ENCODE results near the gene DNMT3A.

DNMT3A gene

DNA sequence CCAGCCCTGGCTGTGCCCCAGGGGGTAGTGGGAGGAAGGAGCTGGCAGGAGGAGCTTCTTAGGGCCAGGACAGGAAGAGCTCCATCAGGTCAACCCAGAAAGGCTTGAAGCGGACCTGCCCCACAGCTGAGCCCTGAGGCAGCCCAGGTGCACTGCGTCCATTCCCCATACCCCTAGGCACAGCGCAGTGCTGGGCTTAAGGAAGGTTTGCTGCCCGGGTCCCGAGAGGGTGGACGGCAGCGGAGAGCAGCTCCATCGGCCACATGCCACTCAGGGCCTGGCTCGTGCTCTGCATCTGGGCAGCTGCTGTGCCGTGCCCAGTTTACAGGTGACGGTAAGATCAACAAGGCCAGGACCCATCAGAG lies 26.4 kb downstream of the DNMT3A start:
- DNase-seq (ENCODE audit: low read depth, low spot score), result no peak
- in situ Hi-C loops (cut with HindIII; ENCODE audit: low sequenced_read_pairs), result no loop called here
- TF ChIP-seq, protein P1, sequence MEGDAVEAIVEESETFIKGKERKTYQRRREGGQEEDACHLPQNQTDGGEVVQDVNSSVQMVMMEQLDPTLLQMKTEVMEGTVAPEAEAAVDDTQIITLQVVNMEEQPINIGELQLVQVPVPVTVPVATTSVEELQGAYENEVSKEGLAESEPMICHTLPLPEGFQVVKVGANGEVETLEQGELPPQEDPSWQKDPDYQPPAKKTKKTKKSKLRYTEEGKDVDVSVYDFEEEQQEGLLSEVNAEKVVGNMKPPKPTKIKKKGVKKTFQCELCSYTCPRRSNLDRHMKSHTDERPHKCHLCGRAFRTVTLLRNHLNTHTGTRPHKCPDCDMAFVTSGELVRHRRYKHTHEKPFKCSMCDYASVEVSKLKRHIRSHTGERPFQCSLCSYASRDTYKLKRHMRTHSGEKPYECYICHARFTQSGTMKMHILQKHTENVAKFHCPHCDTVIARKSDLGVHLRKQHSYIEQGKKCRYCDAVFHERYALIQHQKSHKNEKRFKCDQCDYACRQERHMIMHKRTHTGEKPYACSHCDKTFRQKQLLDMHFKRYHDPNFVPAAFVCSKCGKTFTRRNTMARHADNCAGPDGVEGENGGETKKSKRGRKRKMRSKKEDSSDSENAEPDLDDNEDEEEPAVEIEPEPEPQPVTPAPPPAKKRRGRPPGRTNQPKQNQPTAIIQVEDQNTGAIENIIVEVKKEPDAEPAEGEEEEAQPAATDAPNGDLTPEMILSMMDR (IDR thresholded peaks at IDR 0.05; ENCODE audit: low read depth, low read length), result no peak
- H3K4me3 ChIP-seq (ENCODE audit: low read depth, low read length), result no peak overlapping the region

DNA sequence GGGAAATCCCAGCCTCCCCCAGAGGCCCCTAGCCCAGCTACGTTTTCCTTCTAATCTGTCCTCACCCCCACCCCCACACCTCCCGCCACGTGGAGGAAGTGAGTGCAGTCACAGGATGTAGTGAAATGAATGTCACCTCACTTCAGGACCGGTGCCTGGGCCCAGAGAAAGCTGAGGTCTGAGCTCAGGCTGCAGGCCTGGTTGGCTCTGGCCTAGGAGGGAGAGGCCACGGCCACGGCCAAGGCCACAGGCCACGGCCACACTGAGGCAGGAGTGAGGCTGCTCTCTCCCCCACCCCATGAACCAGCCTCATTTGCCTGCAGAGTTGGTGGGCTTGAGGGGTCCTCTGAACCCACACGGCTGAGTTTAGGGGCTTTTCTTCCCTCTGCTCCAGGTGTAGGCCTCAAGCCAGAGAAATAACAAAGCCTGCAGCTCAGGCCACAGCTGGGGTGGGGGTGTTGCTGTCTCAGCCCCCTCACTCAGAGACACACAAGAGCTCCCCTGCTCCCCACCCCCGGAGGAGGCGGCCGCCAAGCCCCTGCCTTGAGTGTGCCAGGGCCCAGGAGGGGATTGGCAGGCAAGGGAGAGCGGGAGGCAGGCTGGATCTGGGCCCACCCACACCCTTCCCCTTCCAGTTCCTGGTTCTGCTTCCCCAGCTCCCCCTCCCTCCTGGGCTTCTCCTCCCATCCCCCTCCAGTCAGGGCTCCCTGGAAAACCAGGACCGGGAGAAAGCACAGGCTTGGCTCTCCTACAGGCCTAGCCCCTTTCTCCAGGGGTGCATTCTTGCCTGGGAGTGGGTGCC lies 27.0 kb downstream of the DNMT3A start:
- in situ Hi-C loops (cut with HindIII; ENCODE audit: low sequenced_read_pairs), result no loop called here
- no peak for DNase-seq (ENCODE audit: low read depth, low spot score)
- TF ChIP-seq, protein P1 (IDR thresholded peaks at IDR 0.05; ENCODE audit: low read depth, low read length), result no peak
- no peak overlapping the region for H3K4me3 ChIP-seq (ENCODE audit: low read depth, low read length)

DNA sequence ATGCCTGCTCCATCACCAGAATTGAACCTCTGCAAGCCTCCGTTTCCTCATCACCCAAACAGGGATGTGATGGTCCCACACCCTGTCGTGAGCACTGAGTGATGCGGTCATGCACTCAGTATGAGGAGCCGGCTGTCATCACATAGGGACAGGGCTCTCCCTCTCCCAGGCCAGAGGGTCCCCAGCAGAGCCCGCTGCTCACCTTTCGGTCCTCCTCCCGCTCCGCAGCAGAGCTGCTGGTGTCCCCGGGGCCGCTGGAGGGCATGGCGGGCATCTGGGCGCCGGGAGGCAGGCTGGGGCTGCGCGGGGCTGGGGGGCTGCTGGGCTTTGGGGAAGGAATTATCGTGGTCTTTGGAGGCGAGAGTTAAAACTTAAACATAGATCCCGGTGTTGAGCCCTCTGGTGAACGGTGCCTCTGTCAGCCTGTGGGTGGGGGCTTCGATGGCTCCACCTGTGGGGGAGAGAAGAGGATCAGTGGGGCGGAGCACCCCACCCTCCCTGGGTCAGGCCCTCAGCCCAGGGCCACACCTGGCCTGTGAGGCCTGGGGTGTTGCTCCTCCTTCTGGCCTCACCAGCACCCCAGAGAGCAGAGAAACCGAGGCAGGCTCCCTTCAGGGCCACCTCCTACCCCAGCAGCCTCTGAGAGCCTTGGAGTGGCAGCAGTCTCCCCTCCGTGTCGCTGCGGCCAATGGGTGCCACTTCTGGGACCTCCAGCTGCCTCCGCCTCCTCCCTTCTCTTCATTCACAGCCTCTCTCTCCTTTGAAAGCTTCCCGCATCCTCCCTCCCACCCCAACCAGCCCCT lies 27.8 kb downstream of the DNMT3A start:
- DNase-seq (ENCODE audit: low read depth, low spot score), result no peak
- in situ Hi-C loops (cut with HindIII; ENCODE audit: low sequenced_read_pairs), result no loop called here
- no peak overlapping the region for H3K4me3 ChIP-seq (ENCODE audit: low read depth, low read length)
- TF ChIP-seq, protein P1 (IDR thresholded peaks at IDR 0.05; ENCODE audit: low read depth, low read length), result no peak

DNA sequence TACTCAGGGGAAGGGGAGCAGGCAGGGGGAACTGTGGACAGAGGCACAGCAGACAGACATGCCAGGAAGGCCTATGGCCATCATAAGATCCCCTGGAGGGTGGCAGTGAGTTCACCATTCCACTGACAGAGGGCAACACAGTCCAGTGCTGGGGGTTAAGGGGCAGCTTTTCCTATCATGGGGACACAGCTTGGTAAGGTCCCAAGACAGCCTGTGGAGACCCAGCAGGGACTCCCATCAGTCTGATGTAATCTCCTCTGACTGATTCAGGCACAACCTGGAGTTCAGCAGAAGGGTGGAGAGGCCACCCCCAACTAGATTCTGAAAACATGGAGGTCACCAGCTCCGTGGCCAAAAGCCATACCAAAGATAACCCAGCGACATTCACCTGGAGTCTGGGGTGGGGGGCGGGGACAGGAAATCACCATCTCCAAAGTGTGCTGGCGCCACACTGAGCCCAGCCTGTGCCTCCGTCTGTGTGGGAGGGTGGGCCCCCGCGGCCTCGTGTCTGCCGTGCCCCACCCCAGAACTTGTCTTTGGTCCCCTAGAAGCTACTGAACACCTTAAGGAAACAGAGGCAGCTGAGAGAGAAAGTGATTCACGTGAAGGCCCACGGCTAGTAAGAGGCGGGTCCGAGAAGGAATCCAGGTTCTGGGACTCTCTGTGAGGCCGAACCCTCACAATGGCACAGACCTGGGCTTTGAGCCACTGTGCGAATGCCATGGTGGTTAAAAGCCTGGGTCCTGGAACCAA lies 28.6 kb downstream of the DNMT3A start:
- in situ Hi-C loops (cut with HindIII; ENCODE audit: low sequenced_read_pairs), result no loop called here
- DNase-seq (ENCODE audit: low read depth, low spot score), result no peak
- TF ChIP-seq, protein P1 (IDR thresholded peaks at IDR 0.05; ENCODE audit: low read depth, low read length), result no peak
- no peak overlapping the region for H3K4me3 ChIP-seq (ENCODE audit: low read depth, low read length)

DNA sequence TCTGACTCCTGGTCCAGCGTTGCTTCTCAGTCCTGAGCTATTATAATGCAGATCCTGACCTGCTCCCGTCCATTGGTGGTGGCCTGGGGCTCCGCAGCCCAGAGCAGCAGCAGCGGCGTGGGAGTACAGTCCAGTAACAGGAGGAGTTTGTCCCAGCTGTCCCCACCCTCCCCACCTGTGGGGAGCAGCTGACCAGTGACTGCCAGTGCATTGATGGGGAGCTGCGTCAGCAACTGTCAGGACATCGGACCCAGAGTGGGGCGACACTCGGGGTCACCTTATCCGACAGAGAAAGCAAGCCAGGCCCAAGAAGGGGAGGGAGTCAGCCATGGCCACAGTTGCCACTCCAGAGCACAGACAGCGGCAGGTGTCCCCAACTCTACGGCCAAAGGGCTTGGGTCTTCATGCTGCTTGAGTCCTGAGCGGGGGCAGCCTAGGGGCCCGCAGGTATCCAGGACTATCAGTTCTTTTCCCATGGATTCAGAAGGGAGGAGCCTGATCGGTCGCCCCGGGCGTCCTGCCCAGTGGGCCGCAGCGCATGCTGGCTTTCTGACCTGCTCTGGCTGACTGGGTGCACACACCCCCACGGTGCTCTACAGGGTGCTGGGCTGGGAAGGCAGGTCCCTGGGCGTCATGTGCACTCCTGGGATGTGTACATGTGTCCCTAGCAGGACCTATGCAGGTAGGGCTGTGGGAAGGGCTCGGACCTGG lies 29.7 kb downstream of the DNMT3A start:
- in situ Hi-C loops (cut with HindIII; ENCODE audit: low sequenced_read_pairs), result no loop called here
- TF ChIP-seq, protein P1 (IDR thresholded peaks at IDR 0.05; ENCODE audit: low read depth, low read length), result no peak
- DNase-seq (ENCODE audit: low read depth, low spot score), result no peak
- no peak overlapping the region for H3K4me3 ChIP-seq (ENCODE audit: low read depth, low read length)

Data from astrocyte of the spinal cord (primary cell).